ENCODE results near the gene FHIT. TPM values are rescaled to one million over a fixed set of nuclear protein-coding genes. Genes with fewer than 3 reads are reported as not detected.
"Not testable (repeated sequence)": the region's sequence is repeated elsewhere in the genome, so short reads cannot be mapped to it uniquely, and the experiment has no call there.

The FHIT gene
- total RNA-seq, 1 experiment from 2014 or later = 3.9 TPM

DNA sequence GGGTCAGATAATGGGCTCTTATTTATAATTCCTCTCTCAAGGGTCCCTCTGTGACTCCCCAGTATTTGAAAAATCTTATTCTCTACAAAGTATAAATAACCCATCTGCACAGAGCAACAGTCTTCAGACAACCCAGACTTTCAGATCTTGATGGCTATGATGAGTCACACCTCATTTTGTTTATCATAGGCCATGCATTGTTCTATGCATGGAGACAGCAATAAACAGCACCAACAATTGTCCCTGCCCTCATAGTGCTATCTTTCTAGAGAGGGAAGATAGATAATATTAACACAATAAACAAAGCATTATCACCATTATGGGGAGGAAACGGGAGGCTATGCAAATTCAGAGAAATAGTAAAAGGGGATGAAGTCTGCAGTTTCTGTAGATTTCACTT lies 13.4 kb downstream of the FHIT start:
- in situ Hi-C loops (cut with HindIII; ENCODE audit: low pct_unique_long_range_greater_than_20kb, low sequenced_read_pairs) = no loop called here
- no peak for DNase-seq (ENCODE audit: low read depth, low spot score)

DNA sequence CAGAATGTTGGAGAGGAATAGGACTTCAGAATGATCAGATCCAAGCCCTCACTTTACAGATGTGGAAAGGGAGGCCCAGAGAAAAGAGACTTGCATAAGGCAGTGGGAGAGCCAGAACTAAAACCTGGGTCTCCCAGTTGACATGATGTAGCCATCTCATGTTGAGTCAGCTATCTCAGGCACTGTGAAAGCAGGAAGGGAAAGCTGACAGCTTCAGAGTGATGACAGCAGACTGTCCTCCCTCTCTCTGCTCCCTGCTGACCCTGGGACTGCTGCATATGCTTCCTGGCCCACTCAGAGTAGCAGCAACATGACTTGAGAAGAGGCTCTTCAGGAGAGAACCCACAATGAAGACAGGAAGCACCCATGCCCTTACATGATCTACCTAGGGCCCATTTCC lies 14.7 kb downstream of the FHIT start:
- DNase-seq (ENCODE audit: low read depth, low spot score) = no peak
- in situ Hi-C loops (cut with HindIII; ENCODE audit: low pct_unique_long_range_greater_than_20kb, low sequenced_read_pairs) = no loop called here

- DNase-seq (ENCODE audit: low read depth, low spot score) = no peak
- in situ Hi-C loops (cut with HindIII; ENCODE audit: low pct_unique_long_range_greater_than_20kb, low sequenced_read_pairs) = no loop called here
These were observed 17.5 kb downstream of the FHIT start for GRCh38 chr3:61233746-61234145.

DNA sequence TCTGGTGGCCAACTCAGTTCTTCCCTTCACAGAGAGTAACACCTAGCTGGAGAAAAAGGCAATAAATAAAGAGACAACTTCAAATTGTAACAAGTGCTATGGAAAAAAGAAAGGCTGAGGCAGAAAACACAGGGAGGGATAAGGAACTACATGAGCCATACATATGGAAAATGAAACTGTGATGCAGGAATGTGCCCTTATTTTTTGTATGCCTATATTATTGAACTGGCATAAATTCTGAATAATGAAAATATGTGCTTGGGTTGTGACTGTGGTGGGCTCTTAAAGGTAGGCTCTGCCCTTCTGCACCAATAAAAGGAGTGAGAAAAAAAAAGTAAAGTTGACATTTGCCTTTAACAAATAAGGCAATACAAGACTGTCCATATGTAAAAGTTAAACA lies 19.6 kb downstream of the FHIT start:
- DNase-seq (ENCODE audit: low read depth, low spot score) = no peak

GRCh38 chr3:61227799-61228198 lies 23.5 kb downstream of the FHIT start:
- in situ Hi-C loops (cut with HindIII; ENCODE audit: low pct_unique_long_range_greater_than_20kb, low sequenced_read_pairs) = no loop called here
- DNase-seq (ENCODE audit: low read depth, low spot score) = no peak

More for the DNA sequence above, 19.6 kb downstream of the FHIT start:
- in situ Hi-C loops (cut with HindIII; ENCODE audit: low pct_unique_long_range_greater_than_20kb, low sequenced_read_pairs) = no loop called here

- DNase-seq (ENCODE audit: low read depth, low spot score) = no peak
- in situ Hi-C loops (cut with HindIII; ENCODE audit: low pct_unique_long_range_greater_than_20kb, low sequenced_read_pairs) = no loop called here
These were observed 25.0 kb downstream of the FHIT start for GRCh38 chr3:61226166-61226686.

DNA sequence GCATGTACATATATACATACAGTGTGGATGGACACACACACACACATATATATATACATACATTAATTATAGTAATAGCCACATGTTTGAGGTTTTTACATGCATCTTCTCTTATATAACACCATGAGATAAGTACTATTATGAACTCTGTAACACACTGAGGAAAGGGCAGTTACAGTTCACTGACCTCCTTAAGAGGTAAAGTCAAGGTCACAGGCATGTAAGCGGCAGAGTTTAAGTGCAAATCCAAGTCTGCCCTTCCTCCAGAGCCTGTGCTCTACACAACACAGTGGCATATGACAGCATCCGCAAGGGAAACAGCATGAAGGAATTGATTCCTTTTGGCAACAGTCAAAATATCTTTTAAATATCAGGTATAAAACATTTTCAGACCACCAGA lies 26.4 kb downstream of the FHIT start:
- in situ Hi-C loops (cut with HindIII; ENCODE audit: low pct_unique_long_range_greater_than_20kb, low sequenced_read_pairs) = no loop called here
- no peak for DNase-seq (ENCODE audit: low read depth, low spot score)

DNA sequence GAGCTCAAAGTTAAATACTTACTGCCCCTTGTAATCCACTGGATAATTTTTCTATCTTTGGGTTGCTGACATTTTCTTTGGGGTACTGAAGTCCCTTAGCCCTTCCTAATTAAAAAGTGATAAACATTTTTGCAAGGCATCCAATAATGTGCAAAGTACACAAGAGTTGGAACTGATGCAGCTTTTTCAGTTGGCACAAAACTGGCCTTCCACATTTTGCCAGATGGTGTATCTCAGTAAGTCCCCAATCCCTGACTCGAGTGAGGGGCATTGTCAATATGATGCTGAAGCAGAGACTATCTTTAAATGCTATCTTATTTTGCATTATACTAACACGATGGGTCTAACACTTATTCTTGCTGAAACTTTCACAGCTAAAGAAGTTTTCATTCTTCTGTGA lies 27.8 kb downstream of the FHIT start:
- in situ Hi-C loops (cut with HindIII; ENCODE audit: low pct_unique_long_range_greater_than_20kb, low sequenced_read_pairs) = no loop called here
- DNase-seq (ENCODE audit: low read depth, low spot score) = no peak

DNA sequence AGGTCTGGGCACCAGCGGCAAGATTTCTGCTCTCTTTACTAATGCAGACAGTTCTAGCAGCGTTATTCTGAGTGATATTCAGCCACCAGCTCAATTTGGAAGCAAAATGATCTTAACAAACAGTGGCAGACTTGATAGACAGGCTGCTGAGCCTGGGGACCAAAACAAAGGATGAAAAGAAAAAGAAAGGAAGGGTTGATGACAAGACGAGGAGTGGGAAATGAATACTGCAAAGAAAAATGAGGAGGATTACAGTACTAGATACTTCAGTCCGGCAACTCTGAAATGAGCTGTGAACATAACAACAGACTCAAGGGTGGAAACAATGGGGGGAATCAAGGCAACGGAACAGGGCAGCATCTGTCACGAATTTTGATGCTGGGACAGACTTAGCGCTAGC lies 28.8 kb downstream of the FHIT start:
- in situ Hi-C loops (cut with HindIII; ENCODE audit: low pct_unique_long_range_greater_than_20kb, low sequenced_read_pairs) = no loop called here

GRCh38 chr3:61221759-61222362 lies 29.4 kb downstream of the FHIT start:
- in situ Hi-C loops (cut with HindIII; ENCODE audit: low pct_unique_long_range_greater_than_20kb, low sequenced_read_pairs) = no loop called here
- DNase-seq (ENCODE audit: low read depth, low spot score) = no peak

More for the DNA sequence above, 28.8 kb downstream of the FHIT start:
- DNase-seq (ENCODE audit: low read depth, low spot score) = no peak

- in situ Hi-C loops (cut with HindIII; ENCODE audit: low pct_unique_long_range_greater_than_20kb, low sequenced_read_pairs) = no loop called here
These were observed 32.7 kb downstream of the FHIT start for GRCh38 chr3:61218504-61218903.

DNA sequence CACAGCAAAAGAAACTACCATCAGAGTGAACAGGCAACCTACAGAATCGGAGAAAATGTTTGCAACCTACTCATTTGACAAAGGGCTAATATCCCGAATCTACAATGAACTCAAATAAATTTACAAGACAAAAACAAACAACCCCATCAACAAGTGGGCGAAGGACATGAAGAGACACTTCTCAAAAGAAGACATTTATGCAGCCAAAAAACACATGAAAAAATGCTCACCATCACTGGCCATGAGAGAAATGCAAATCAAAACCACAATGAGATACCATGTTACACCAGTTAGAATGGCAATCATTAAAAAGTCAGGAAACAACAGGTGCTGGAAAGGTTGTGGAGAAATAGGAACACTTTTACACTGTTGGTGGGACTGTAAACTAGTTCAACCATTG lies 35.1 kb downstream of the FHIT start:
- in situ Hi-C loops (cut with HindIII; ENCODE audit: low pct_unique_long_range_greater_than_20kb, low sequenced_read_pairs) = not testable (repeated sequence)

More at GRCh38 chr3:61218504-61218903, 32.7 kb downstream of the FHIT start:
- DNase-seq (ENCODE audit: low read depth, low spot score) = no peak

DNA sequence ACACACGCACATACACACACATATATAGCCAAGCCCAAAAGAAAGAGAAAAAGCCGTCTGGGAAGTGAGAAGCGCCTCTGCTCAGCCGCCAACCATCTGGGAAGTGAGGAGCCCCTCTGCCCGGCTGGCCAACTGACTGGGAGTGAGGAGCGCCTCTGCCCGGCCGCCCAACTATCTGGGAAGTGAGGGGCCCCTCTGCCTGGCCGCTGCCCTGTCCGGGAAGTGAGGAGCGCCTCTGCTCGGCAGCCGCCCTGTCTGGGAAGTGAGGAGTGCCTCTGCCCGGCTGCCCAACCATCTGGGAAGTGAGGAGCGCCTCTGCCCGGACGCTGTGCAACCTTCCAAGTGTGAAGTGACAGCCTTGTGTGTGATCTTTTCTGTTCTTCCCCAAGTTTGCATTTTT lies 49.2 kb downstream of the FHIT start:
- in situ Hi-C loops (cut with HindIII; ENCODE audit: low pct_unique_long_range_greater_than_20kb, low sequenced_read_pairs) = no loop called here
- no peak for DNase-seq (ENCODE audit: low read depth, low spot score)

More for the DNA sequence above, 35.1 kb downstream of the FHIT start:
- not testable (repeated sequence) for DNase-seq (ENCODE audit: low read depth, low spot score)

- DNase-seq (ENCODE audit: low read depth, low spot score) = no peak
- in situ Hi-C loops (cut with HindIII; ENCODE audit: low pct_unique_long_range_greater_than_20kb, low sequenced_read_pairs) = no loop called here
These were observed 50.2 kb downstream of the FHIT start for GRCh38 chr3:61201071-61201470.

DNA sequence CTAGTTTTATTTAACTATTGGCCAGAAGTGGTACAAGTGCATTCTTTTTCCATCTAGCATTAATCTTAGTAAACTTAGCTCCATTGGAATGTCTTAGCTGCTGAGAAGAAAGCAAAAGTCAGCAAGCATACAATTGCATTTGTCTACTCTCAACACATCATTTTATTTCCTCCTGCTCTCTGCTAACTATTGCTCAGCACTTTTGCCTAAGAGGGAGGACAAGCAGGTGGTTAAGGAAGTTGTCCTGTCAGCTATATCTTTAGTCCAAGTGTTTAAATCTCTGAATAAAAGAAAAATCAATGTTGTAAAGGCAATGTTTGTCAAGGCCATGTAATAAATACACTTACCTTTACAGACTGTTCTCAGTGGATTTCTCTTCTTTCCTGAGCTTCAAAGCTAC lies 51.0 kb downstream of the FHIT start:
- DNase-seq (ENCODE audit: low read depth, low spot score) = no peak
- in situ Hi-C loops (cut with HindIII; ENCODE audit: low pct_unique_long_range_greater_than_20kb, low sequenced_read_pairs) = no loop called here

DNA sequence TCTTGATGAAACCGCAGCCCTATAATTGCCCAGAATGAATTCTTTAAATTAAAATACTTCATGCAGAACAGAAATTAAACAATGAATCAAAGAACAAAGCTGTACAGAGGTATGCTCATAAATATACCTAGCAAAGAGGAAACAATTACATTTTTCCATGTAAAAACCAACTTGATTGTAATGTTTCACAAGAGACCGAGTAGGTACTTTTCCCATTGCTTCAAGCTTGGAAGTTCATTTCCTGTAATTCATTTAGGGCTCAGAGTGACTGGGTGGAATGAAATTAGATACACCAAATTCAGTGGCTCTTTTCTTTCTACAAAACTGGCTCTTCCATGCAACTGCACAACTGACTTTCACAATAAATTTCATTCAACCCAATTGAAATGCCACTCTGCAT lies 51.4 kb downstream of the FHIT start:
- DNase-seq (ENCODE audit: low read depth, low spot score) = no peak
- in situ Hi-C loops (cut with HindIII; ENCODE audit: low pct_unique_long_range_greater_than_20kb, low sequenced_read_pairs) = no loop called here

- in situ Hi-C loops (cut with HindIII; ENCODE audit: low pct_unique_long_range_greater_than_20kb, low sequenced_read_pairs) = no loop called here
- DNase-seq (ENCODE audit: low read depth, low spot score) = no peak
These were observed 56.2 kb downstream of the FHIT start for GRCh38 chr3:61194892-61195538.

- in situ Hi-C loops (cut with HindIII; ENCODE audit: low pct_unique_long_range_greater_than_20kb, low sequenced_read_pairs) = no loop called here
These were observed 59.0 kb downstream of the FHIT start for GRCh38 chr3:61192222-61192621.

DNA sequence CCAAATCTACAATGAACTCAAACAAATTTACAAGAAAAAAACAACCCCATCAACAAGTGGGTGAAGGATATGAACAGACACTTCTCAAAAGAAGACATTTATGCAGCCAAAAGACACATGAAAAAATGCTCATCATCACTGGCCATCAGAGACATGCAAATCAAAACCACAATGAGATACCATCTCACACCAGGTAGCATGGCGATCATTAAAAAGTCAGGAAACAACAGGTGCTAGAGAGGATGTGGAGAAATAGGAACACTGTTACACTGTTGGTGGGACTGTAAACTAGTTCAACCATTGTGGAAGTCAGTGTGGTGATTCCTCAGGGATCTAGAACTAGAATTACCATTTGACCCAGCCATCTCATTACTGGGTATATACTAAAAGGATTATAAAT lies 61.0 kb downstream of the FHIT start:
- in situ Hi-C loops (cut with HindIII; ENCODE audit: low pct_unique_long_range_greater_than_20kb, low sequenced_read_pairs); DNase-seq (ENCODE audit: low read depth, low spot score): not testable (repeated sequence)

More at GRCh38 chr3:61192222-61192621, 59.0 kb downstream of the FHIT start:
- no peak for DNase-seq (ENCODE audit: low read depth, low spot score)
